RWPE2 (cell line): Measurements from ENCODE around the gene ADAM23.

Experiments used
- ATAC-seq: fragments of 200-7000 bp; cut with Tn5 transposase; 3 replicates; pipeline ENCODE4 v1.9.1; 2021; ENCODE audit warnings: low read depth
- DNase-seq: peaks from one replicate; pipeline ENCODE4 v3.0.0-alpha.2; 2020; ENCODE audit warnings: low spot score
- H3K27ac ChIP-seq: fragments of 450-650 bp; 2 replicates; pipeline ENCODE4 v1.5.1; 2017; ENCODE audit warnings: mild to moderate bottlenecking; ENCODE audit not compliant: poor library complexity, severe bottlenecking
- H3K27me3 ChIP-seq: fragments of 250-450 bp; sonication (Bioruptor Pico); 2 replicates; pipeline ENCODE4 v1.5.1; 2021; ENCODE audit warnings: mild to moderate bottlenecking, moderate library complexity; ENCODE audit not compliant: insufficient read depth, poor library complexity, severe bottlenecking
- H3K36me3 ChIP-seq: fragments of 250-450 bp; sonication (Bioruptor Pico); 2 replicates; pipeline ENCODE4 v1.5.1; 2020; ENCODE audit warnings: low read depth, mild to moderate bottlenecking, moderate library complexity
- H3K4me1 ChIP-seq: fragments of 250-450 bp; sonication (Bioruptor Pico); 2 replicates; pipeline ENCODE4 v1.5.1; 2021; ENCODE audit warnings: mild to moderate bottlenecking, moderate library complexity; ENCODE audit not compliant: insufficient read depth, poor library complexity, severe bottlenecking
- H3K4me3 ChIP-seq: fragments of 250-450 bp; sonication (Bioruptor Pico); 2 replicates; pipeline ENCODE4 v1.5.1; 2021; ENCODE audit warnings: mild to moderate bottlenecking, moderate library complexity; ENCODE audit not compliant: severe bottlenecking
- H3K9me3 ChIP-seq: fragments of 250-450 bp; sonication (Bioruptor Pico); 2 replicates; pipeline ENCODE4 v1.5.1; 2021; ENCODE audit warnings: mild to moderate bottlenecking, moderate library complexity; ENCODE audit not compliant: severe bottlenecking
- CTCF ChIP-seq: fragments of 450-650 bp; IDR thresholded peaks from one replicate; pipeline ENCODE4 v1.5.1; 2017; ENCODE audit warnings: mild to moderate bottlenecking, moderate library complexity; ENCODE audit not compliant: poor library complexity, severe bottlenecking

The ADAM23 gene

GRCh38 chr2:206570199-206570598 is 126.9 kb downstream of the ADAM23 start:
- Histone ChIP-seq H3K9me3 (no peaks in the 10 kb centered on the region), H3K4me1 (no peaks in the 10 kb centered on the region), H3K27me3 (no peaks in the 10 kb centered on the region), H3K4me3 (no peak overlapping the region), H3K36me3 (no peaks in the 10 kb centered on the region), H3K27ac (no peak overlapping the region)
- no peak for TF ChIP-seq CTCF
- no peak for ATAC-seq
- DNase-seq, result no peak

GRCh38 chr2:206572725-206573124 is 129.4 kb downstream of the ADAM23 start:
- H3K9me3 ChIP-seq, result no peaks in the 10 kb centered on the region
- DNase-seq, result no peak
- no peak for ATAC-seq
- no peak overlapping the region for H3K27ac ChIP-seq
- no peaks in the 10 kb centered on the region for H3K4me1 ChIP-seq
- no peaks in the 10 kb centered on the region for H3K27me3 ChIP-seq
- no peak for TF ChIP-seq CTCF
- H3K36me3 ChIP-seq, result no peaks in the 10 kb centered on the region
- no peak overlapping the region for H3K4me3 ChIP-seq

GRCh38 chr2:206573793-206574192 is 130.5 kb downstream of the ADAM23 start:
- H3K27me3 ChIP-seq, result no peaks in the 10 kb centered on the region
- DNase-seq (no peak), ATAC-seq (no peak)
- H3K36me3 ChIP-seq, result no peaks in the 10 kb centered on the region
- H3K4me1 ChIP-seq, result no peaks in the 10 kb centered on the region
- H3K27ac ChIP-seq, result no peak overlapping the region
- TF ChIP-seq CTCF, result no peak
- no peaks in the 10 kb centered on the region for H3K9me3 ChIP-seq
- H3K4me3 ChIP-seq, result no peak overlapping the region

- no peak for TF ChIP-seq CTCF
- no peak overlapping the region for H3K27ac ChIP-seq
- no peaks in the 10 kb centered on the region for H3K9me3 ChIP-seq
- no peak; the same call in 2 of the 3 replicates for ATAC-seq
- H3K36me3 ChIP-seq, result no peaks in the 10 kb centered on the region
- DNase-seq, result no peak
- H3K4me3 ChIP-seq, result no peak overlapping the region
- H3K27me3 ChIP-seq, result no peaks in the 10 kb centered on the region
- peaks cover 6% of the 10 kb centered on the region for H3K4me1 ChIP-seq
These were observed 141.2 kb downstream of the ADAM23 start for GRCh38 chr2:206584323-206585116.

GRCh38 chr2:206585335-206585734 is 142.0 kb downstream of the ADAM23 start:
- TF ChIP-seq CTCF, result no peak
- Histone ChIP-seq H3K27ac (no peak overlapping the region), H3K27me3 (no peaks in the 10 kb centered on the region), H3K4me1 (peaks cover 6% of the 10 kb centered on the region), H3K4me3 (no peak overlapping the region), H3K36me3 (no peaks in the 10 kb centered on the region), H3K9me3 (no peaks in the 10 kb centered on the region)
- no peak for ATAC-seq
- no peak for DNase-seq
